Sigmoid colon (tissue), 3 donors: ENCODE results near the gene MED25.

Experiments
- POLR2A ChIP-seq, 2 donors: fragments of 450-650 bp; IDR thresholded peaks; one replicate each; pipeline ENCODE4 v1.6.1; 2016; ENCODE audit warnings: antibody characterized with exemption in 2 of 2, mild to moderate bottlenecking in 2 of 2, moderate library complexity in 2 of 2
- TF ChIP-seq, protein P1 (sequence below), 4 experiments: fragments of 450-650 bp in 3 of 4; fragments of 200-600 bp in 1 of 4; IDR thresholded peaks; one replicate each; pipeline ENCODE4 v1.5.1; 2016 to 2019; ENCODE audit warnings: antibody characterized with exemption in 4 of 4, mild to moderate bottlenecking in 3 of 4, moderate library complexity in 2 of 4

DNA sequence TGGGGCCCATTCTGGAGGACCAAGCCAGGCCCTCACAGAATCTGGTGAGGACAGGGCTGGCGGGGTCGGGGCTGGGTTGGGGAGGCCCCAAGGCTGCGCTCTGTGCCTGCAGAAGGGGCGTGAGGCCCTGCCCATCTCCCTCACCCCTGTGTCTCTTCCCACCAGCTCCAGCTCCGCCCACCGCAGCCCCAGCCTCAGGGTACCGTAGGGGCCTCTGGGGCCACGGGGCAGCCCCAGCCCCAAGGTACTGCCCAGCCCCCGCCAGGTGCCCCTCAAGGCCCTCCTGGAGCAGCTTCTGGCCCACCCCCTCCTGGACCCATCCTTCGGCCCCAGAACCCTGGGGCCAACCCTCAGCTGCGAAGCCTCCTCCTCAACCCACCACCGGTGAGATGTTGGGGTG, 17.5 kb downstream of the MED25 start:
- TF ChIP-seq, protein P1, sequence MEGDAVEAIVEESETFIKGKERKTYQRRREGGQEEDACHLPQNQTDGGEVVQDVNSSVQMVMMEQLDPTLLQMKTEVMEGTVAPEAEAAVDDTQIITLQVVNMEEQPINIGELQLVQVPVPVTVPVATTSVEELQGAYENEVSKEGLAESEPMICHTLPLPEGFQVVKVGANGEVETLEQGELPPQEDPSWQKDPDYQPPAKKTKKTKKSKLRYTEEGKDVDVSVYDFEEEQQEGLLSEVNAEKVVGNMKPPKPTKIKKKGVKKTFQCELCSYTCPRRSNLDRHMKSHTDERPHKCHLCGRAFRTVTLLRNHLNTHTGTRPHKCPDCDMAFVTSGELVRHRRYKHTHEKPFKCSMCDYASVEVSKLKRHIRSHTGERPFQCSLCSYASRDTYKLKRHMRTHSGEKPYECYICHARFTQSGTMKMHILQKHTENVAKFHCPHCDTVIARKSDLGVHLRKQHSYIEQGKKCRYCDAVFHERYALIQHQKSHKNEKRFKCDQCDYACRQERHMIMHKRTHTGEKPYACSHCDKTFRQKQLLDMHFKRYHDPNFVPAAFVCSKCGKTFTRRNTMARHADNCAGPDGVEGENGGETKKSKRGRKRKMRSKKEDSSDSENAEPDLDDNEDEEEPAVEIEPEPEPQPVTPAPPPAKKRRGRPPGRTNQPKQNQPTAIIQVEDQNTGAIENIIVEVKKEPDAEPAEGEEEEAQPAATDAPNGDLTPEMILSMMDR (IDR thresholded peaks at IDR 0.05): no peak
- TF ChIP-seq POLR2A (IDR thresholded peaks at IDR 0.05): no peak
